GM18517 (cell line): ENCODE results near the gene HIPK2.
"Not testable (repeated sequence)": the region's sequence is repeated elsewhere in the genome, so short reads cannot be mapped to it uniquely, and the experiment has no call there.

Source experiments
- ATAC-seq: cut with Tn5 transposase; IDR thresholded peaks from one replicate; pipeline ENCODE4 v1.9.1; 2021; ENCODE audit warnings: mild to moderate bottlenecking, moderate library complexity; ENCODE audit not compliant: unreplicated experiment

HIPK2 gene

DNA sequence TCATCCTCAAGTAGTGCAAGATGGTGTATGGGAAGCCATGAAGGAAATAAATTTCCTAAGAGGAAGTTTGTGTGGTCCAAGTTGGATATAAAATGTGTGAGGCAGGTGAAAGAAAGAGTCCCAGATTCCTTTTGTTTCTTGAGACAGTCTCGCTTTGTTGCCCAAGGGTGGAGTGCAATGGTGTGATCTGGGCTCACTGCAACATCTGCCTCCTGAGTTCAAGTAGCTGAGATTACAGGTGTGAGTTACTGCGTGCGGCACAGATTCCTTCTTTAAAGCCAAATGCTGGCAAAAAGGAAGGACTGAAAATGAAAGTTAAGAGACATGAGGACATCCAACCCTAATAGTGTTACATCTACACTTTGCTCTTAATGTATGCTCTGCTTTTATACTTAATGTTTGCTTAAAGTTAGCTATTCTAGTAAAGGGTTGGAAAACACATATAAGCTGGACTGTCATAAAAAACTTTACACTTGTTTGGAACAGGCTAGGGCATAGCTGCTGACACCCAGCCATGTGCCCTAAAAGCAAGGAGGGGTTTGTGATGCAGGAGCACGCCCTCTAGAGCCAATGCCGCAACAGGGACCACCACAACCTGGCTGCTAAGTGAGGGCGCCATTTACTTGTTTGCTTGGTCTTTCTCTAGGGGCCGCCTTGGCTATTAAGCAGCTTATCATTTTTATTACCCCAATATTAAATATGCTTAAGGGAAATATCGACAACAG is 219.8 kb downstream of the HIPK2 start:
- ATAC-seq, result no peak

DNA sequence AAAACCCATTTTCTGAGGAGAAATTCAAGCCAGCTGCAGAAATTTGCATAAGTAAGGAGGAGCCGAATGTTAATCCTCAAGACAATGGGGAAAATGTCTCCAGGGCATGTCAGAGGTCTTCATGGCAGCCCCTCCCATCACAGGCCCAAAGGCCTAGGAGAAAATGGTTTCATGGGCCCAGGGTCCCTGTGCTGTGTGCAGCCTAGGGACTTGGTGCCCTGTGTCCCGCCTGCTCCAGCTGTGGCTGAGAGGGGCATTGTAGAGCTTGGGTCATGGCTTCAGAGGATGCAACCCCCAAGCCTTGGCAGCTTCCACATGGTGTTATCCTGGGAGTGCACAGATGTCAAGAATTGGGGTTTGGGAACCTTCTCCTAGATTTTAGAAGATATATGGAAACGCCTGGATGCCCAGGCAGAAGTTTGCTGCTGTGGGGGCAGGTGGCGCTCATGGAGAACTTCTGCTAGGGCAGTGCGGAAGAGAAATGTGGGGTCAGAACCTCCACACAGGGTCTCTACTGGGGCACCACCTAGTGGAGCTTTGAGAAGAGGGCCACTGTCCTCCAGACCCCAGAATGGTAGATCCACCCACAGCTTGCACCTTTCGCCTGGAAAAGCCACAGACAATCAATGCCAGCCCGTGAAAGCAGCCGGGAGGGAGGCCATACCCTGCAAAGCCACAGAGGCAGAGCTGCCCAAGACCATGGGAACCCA is 223.7 kb downstream of the HIPK2 start:
- not testable (repeated sequence) for ATAC-seq

DNA sequence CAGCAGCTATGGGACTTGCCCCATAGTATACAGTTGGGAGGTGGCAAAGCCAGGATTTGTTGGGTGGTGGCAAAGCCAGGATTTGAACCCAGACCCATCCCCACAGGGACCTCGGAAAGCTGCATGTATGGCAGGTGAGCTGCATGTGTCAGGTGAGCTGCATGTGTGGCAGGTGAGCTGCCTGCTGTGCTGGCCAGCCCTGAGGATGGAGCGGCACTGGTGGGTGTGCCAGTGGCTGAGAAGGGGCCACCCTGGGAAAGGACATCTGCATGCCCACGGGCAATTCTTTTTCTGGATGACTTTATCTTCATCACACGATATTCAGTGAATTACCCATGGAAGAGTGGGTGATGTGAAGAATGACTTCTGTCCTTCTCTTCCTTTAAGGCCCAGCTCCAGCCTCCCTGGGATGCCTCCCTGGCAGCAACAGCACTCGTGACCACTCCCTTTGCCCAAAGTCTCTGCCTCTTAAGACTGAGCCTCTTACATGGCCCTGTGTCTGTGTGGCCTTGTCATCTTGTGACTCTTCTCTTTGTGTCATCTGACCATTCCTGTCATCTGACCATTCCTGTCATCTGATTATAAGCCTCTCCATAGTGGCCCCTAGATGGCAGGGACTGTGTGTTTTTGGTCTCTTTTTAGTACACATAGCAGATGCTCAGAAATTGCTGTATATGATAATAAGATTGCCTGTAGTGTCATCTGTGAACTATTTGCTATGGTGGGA is 229.3 kb downstream of the HIPK2 start:
- no peak for ATAC-seq

DNA sequence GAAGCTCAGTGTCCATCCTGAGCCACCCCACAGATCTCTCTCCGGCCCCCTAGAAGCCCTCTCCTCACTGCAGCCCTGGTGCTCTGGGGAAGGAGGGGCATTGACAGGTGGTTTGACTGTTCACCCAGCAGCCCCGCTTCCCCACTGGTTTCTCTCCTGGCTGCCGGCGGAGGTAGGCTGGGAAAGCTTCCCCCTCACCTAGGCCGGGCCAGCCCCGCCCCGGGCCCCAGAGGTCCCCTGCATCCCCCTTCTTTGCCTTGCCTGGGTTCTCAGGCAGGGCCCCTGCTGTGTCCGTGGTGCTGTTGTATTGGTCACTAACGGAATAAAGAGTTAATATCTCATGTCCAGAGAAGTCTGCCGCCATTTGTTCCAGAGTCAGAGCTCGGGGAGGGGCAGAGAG is 233.2 kb downstream of the HIPK2 start:
- ATAC-seq, result no peak

DNA sequence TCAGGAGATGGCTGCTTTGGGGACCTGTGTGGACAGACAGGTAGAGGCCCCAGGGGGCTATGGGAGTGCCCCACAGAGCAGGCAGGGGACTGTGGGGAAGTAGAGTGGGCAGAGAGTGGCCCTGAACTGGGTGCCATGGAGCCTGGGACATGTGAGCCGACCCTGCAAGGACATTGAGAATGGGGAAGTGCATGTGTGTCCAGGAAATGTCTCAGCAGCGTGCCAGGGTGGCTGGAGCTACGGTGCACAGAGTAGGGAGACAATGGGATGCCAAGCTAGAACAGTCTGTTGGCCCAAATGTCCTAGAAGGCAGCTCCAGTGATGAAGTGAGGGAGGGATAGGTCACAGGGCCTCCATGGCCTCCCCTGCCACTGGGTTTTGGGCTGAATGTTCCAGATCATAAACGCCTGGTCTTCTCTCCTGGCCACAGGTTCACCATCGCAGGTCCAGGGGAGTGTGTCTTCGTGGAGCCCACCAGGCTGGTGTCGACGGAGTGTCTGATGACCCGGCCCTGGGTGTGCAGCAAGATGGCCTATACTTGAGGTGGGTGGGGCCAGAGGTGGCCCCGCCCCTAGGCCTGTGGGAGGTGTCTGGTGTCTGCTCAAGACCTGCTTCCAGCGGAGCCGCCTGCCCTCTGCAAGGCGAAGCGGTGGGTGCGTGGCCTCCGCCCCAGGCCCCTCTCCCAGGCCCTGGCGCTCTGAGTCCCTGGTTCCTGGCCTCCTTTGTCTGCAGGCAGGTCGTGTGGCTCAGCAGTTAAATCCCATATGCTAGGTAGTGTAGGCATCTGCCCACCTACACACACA is 233.8 kb downstream of the HIPK2 start:
- no peak for ATAC-seq

DNA sequence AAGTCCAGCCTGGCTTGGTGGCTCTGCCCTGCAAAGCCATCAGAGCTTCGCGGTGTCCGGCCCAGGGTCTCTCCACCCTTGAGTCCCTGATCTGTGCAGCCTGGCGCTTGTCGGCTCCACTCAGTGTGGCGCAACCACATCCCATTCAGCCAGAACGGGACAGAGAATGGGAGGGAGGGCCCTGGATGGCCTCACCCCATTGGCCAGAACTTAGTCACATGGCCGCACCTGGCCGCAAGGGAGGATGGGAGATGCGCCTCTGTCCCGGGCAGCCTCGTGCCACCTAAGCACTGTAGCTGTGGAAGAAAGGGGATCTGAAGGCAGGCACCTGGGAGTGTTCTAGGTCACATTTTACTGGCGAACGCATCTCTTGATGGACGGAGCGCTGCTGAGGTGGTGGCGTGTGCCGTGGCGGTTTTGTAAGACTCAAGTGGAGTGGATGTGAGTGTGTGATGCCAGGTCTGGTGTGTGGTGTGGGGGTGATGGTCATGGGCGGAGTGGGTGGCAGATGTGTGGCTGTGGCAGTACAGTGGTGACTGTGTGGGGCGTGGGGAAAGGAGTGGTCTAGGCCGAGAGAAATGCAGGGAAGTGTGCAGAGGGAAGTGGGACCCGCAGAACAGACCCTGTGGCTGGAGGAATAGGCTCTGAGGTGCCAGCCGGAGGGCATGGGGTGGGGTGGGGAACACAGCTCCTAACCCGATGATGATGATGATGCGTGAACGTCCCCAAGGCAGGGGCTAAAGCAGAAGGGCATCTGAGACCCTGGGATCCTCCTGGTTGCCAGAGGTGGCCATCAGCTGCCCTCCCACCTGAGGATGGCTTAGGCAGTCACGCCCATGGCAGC is 235.3 kb downstream of the HIPK2 start:
- no peak for ATAC-seq

DNA sequence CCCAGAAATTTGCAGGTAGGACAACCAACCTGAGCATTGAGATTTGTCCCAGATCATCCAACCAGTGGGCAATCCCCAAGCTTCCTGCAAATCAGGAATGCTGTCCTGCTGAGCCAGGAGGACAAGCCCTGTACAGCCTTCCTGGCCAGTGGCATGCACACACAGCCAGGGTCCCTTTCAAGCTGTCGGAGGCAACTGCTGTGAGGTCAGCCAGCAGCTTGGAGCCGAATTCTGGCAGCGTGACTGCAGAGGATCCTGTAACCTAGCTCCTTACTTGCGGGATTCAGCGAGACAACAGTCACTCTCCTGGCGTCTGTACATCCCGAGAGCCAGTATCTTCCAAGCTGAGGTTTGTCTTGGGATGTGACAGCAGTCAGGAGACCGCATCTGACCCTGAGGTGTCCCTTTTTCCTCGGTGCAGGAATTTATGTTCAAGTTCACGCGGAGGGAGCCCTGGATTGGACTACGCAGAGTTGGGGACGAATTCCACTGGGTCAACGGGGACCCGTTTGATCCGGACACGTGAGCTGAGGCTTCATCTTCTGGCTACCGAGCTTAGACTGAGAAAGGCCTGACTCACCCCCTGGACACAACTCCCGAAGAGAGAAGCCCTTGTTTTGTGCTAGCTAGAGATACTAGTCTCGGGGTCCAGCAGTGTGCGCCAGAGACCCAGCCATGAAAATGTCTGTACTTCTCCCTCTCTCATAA is 236.0 kb downstream of the HIPK2 start:
- ATAC-seq, result no peak

DNA sequence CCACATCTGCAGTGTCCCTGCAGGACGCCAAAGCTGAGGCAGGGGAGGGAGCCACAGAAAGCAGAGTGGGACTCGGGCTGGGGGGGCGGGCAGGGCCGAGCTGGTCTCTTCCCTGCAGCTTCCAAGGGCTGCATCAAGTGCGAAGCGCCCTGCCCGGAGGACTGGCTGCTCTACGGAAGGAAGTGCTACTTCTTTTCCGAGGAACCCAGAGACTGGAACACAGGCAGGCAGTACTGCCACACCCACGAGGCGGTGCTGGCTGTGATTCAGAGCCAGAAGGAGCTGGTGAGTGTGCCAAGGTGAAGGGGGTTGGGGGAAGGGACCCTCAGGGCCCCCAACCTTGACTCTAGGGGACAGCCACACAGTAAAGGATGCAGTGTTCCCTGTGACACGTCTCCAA is 237.6 kb downstream of the HIPK2 start:
- ATAC-seq, result no peak

DNA sequence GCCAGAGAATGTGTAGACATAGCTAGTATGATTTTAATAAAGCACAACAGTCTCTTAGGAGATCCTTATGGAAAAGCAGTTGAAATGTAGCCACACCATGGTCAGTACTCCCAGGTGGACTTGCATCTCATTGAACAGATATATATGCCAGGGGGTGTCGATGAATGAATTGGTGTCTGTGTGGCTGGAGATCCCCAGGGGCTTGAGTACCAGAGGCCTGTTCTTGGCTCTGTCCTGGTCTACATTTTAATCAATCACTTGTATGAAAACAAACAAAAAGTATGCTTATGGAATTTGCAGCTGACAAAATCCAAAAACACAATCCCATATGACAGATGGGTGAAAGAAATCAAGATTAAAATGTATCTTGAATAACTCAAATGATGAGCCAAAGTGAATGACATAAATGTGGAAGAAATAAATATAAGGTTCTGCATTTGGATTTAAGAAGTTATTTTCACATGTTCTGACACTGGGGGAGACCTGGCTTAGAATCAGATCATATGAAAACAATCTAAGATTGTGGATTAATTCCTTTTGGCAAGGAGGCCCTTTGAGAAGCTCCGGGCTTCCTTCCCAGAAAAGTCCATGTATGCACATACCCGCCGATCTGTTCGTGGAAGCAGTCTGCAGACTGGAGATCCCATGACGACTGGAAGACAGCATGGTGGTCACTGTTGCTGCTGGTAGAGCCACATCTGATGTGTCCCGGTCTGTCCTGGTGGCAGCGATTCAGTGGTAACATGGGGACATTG is 238.7 kb downstream of the HIPK2 start:
- ATAC-seq, result no peak

DNA sequence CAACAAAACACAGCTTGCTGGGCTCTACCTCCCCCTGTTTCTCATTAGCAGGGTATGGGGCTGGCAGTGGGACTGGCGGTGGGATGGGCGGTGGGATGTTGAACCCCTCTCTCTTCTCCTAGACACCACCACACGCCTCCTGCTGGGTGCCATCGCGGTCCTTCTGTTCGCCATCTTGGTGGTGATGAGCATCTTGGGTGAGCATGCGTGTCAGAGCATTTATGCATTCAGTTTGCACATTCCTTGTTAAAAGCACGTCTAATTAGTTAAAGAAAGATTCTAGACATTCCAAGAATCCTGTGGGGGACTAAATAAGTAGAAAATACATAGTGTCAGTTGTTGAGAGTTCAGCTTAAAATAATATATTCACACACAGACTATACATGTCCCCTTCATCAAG is 241.6 kb downstream of the HIPK2 start:
- no peak for ATAC-seq

DNA sequence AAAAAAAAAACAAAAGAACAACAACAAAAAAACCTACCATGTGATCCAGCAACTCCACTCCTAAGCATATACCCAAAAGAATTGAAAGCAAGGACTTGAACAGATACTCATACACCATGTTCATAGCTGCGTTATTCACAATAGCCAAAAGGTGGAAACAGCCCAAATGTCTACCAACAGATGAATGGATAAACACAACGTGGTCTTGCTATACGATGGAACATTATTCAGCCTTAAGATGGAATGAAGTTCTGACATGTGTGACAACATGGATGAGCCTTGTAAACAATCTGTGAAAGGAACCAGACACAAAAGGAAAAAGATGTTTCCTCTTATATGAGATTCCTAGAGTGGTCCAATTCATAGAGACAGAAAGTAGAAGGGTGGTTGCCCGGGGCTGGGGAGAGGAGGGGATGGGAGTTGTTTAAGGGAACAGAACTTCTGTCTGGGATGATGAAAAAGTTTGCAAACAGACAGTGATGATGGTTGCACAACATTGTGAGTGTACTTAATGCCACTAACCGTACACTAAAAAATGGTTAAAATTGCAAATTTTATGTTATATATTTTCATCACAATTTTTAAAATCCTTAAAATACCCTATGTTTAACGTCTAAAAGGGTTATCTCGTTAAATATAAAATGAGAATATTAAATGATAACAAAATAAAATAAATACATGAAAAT is 242.7 kb downstream of the HIPK2 start:
- no peak for ATAC-seq

DNA sequence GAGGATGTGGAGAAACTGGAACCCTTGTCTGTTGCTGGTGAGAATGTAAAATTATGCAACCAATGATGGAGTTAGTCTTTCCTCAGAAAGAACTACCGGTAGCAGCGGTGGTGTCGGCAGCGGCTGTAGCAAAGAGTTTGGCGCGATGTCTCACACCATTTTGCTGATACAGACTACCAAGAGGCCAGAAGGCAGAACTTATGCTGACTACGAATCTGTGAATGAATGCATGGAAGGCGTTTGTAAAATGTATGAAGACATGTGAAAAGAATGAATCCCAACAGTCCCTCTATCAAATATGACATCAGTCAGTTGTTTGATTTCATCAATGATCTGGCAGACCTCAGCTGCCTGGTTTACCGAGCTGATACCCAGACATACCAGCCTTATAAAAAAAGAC is 243.7 kb downstream of the HIPK2 start:
- no peak for ATAC-seq

DNA sequence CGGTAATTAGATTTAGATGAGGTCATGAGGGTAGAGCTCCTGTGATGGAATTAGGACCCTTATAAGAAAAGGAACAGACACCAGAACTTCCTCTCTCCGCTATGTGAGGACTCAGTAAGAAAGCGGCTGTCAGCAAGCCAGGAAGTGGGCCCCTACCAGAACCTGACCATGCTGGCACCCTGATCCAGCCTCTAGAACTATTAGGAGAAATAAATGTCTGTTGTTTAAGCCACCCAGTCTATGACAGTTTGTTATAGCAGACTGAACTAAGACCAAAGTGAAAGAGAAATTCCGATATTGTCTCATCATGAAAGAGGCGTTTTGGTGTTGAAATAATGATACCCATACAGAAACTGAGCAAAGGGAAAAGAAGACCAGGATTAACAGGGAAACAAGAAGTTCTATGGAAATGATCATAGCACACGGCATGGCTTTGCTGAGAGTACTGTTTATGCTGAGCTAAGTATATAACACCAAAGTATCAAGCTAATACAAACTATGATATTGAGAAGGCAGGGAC is 245.1 kb downstream of the HIPK2 start:
- no peak for ATAC-seq

DNA sequence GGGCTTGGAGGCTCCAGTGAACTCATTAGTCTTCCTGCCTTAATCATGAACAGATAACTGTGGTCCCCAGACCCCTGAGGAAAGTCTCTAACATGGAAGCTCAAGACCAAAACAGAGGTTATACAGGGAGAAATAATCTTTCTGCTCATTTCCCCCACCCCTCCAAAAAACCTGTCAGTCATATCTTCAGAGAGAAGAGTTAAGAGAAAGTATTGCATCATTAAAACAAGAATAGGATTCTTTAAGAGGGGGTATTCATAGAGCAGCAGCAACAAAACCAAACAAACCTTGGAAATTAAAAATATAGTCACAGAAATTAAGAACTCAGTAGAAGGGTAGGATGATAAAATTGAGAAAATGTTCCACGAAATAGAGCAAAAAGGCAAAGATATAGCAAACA is 246.7 kb downstream of the HIPK2 start:
- ATAC-seq, result no peak

DNA sequence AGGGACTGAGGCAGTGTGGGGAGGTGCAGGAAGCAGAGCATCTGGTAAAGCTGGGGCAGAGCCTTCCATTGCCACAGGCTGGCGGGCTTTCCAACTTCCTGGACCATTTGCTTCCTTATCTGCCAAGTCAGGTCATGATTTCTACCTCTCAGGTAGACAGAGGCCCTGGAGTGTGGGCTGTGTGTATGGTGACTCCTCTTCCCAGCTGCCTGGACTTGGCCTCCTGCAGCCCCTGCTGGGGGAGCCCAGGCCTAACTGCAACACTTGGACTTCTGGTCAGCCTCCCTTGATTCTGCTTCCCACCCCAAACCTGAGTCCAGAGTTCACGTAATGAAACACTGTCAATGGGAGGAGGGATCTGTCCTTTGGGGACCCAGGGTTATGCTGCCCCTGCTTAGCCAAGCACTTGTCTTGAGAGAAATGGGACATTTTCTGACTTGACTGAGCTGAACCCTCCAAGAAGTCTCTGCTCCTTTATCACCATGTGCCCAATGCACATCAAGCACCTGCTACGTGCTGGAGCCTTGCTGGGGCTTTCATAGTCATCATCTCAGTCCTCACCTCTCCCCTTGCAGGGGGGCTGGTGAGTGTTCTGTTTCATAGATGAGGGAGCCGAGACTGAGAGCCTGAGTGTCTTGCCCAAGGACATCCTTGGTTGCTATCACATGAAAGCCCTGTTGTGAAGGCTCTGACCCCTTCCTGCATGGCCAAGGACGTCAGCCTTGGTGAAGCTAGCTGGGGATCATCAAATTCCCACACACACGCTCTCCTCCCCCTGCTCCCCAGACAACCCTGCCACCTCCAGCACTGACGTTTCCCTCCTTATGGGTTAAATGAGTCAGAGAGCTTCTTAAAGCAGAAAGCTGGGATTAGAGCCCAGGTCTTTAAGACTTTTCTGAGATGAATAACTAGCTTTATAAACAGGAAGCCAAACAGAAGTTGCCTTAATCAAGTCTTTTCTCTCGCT is 250.9 kb downstream of the HIPK2 start:
- no peak for ATAC-seq

DNA sequence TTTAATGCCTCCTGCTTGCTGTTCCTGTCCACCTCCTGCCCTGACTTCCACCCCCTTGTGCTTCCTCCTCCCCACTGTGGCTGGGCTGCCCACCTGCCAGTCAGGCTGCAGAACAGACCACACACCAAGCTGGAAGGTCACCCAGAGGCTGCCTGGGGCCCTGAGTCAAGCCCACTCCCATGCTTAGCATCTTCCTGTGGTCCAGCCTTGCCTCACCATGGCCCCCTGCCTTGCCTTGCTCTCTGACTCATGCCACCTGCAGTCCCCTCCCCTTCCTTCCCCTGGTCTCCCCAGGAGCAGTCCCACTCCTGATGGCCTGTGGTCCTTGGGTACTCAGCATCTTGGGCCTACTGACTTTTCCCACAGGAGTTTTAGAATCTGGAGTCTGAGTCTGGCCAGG is 252.0 kb downstream of the HIPK2 start:
- no peak for ATAC-seq

DNA sequence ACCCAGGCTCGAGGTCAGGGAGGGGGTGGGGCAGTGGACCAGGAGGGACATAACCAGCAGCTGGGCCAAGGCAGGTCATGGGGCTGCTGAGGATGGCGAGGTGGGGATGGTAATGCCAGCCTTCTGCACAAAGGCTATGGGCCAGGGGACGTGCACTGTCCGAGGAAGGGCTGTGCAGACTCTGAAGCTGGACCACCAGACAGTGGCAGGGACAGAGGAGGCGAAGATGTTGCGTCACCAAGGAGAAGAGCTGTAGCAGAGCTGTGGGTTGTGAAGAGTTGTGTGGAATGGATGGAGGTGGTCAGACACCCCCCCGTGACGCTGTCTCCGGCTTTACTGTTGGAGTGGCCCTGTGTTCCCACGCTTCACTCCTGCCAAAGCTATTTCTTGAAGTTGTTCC is 252.6 kb downstream of the HIPK2 start:
- no peak for ATAC-seq
